Progenitor cell of endocrine pancreas (in vitro differentiated cells): ENCODE measurements around the gene IL16. TPM values are rescaled to one million over a fixed set of nuclear protein-coding genes. Genes with fewer than 3 reads are reported as not detected.
A peak's percentile ranks its signal among the peaks of the same experiment; 100 is the strongest.

ENCODE experiments used
- DNase-seq: peaks from one replicate; pipeline ENCODE4 v3.0.0; 2021; ENCODE audit warnings: low spot score; ENCODE audit not compliant: unreplicated experiment
- H3K27ac Mint-ChIP-seq: 2 replicates; pipeline ENCODE4 v1.8.0; 2021; ENCODE audit warnings: mild to moderate bottlenecking, moderate library complexity, mixed read lengths
- H3K27me3 Mint-ChIP-seq: 2 replicates; pipeline ENCODE4 v1.8.0; 2021; ENCODE audit warnings: mixed read lengths
- H3K36me3 Mint-ChIP-seq: 2 replicates; pipeline ENCODE4 v1.8.0; 2022; ENCODE audit warnings: mixed read lengths; ENCODE audit not compliant: insufficient read depth
- H3K4me1 Mint-ChIP-seq: 2 replicates; pipeline ENCODE4 v1.8.0; 2021; ENCODE audit warnings: low read depth, mixed read lengths
- H3K4me3 Mint-ChIP-seq: 2 replicates; pipeline ENCODE4 v1.8.0; 2021; ENCODE audit warnings: low read depth, mild to moderate bottlenecking, moderate library complexity, mixed read lengths
- H3K9me3 Mint-ChIP-seq: 2 replicates; pipeline ENCODE4 v1.8.0; 2021; ENCODE audit warnings: low read depth, mixed read lengths
- CTCF ChIP-seq: fragments of 200-600 bp; sonication (generic); IDR thresholded peaks from one replicate; pipeline ENCODE4 v1.5.0; 2021; ENCODE audit warnings: antibody characterized with exemption, mild to moderate bottlenecking; ENCODE audit not compliant: unreplicated experiment
- total RNA-seq: library from RNA; stranded (reverse); gene quantifications from 2 replicates; pipeline ENCODE4 v1.2.1, GENCODE V29; 2021

The IL16 gene
- total RNA-seq, 1 donor from 2014 or later, result 0.38 TPM

- peaks cover 7% of the 10 kb centered on the region for H3K9me3 Mint-ChIP-seq
- H3K36me3 Mint-ChIP-seq, result peaks cover 3% of the 10 kb centered on the region
- peaks cover 4% of the 10 kb centered on the region for H3K4me1 Mint-ChIP-seq
- H3K27me3 Mint-ChIP-seq, result peaks cover 5% of the 10 kb centered on the region
- H3K27ac Mint-ChIP-seq, result peak overlapping the region; percentile 29
- H3K4me3 Mint-ChIP-seq, result no peak overlapping the region
- peak; percentile 83 for TF ChIP-seq CTCF
- peak; percentile 59 for DNase-seq
Observed at GRCh38 chr15:81274931-81275707, 78.4 kb downstream of the IL16 start.

- Mint-ChIP-seq H3K27ac (no peak overlapping the region), H3K27me3 (peaks cover 5% of the 10 kb centered on the region), H3K36me3 (peaks cover 3% of the 10 kb centered on the region), H3K4me3 (no peak overlapping the region), H3K9me3 (peaks cover 7% of the 10 kb centered on the region), H3K4me1 (peaks cover 4% of the 10 kb centered on the region)
- no peak for DNase-seq
- TF ChIP-seq CTCF, result no peak
Observed at GRCh38 chr15:81275711-81276392, 79.2 kb downstream of the IL16 start.

- H3K4me1 Mint-ChIP-seq, result peaks cover 4% of the 10 kb centered on the region
- peaks cover 7% of the 10 kb centered on the region for H3K9me3 Mint-ChIP-seq
- H3K27me3 Mint-ChIP-seq, result peaks cover 12% of the 10 kb centered on the region
- peaks cover 3% of the 10 kb centered on the region for H3K36me3 Mint-ChIP-seq
- no peak overlapping the region for H3K27ac Mint-ChIP-seq
- DNase-seq, result no peak
- no peak overlapping the region for H3K4me3 Mint-ChIP-seq
- no peak for TF ChIP-seq CTCF
Observed at GRCh38 chr15:81276967-81277366, 80.3 kb downstream of the IL16 start.

- Mint-ChIP-seq H3K36me3 (peaks cover 3% of the 10 kb centered on the region), H3K4me1 (peaks cover 4% of the 10 kb centered on the region), H3K27me3 (peaks cover 11% of the 10 kb centered on the region), H3K4me3 (no peak overlapping the region), H3K9me3 (peaks cover 7% of the 10 kb centered on the region), H3K27ac (no peak overlapping the region)
- no peak for TF ChIP-seq CTCF
- DNase-seq, result no peak
Observed at GRCh38 chr15:81277851-81278250, 81.2 kb downstream of the IL16 start.

- Mint-ChIP-seq H3K4me3 (no peak overlapping the region), H3K9me3 (peaks cover 7% of the 10 kb centered on the region), H3K4me1 (peaks cover 4% of the 10 kb centered on the region), H3K27ac (no peak overlapping the region), H3K36me3 (peaks cover 3% of the 10 kb centered on the region), H3K27me3 (peaks cover 11% of the 10 kb centered on the region)
- no peak for TF ChIP-seq CTCF
- DNase-seq, result no peak
Observed at GRCh38 chr15:81278306-81279029, 81.8 kb downstream of the IL16 start.
